22Rv1 (cell line): ENCODE data around the gene CLIC3.

ENCODE experiments used
- H3K27ac ChIP-seq: fragments of 450-650 bp; 2 replicates; pipeline ENCODE4 v1.5.1; 2017
- CTCF ChIP-seq: fragments of 450-650 bp; IDR thresholded peaks from 2 replicates; pipeline ENCODE4 v1.5.1; 2017; ENCODE audit warnings: mild to moderate bottlenecking
- ZFX ChIP-seq: fragments of 450-650 bp; IDR thresholded peaks from 2 replicates; pipeline ENCODE4 v1.6.1; 2017; ENCODE audit warnings: antibody characterized with exemption, borderline replicate concordance

The CLIC3 gene

GRCh38 chr9:136978073-136978864 lies 18.1 kb downstream of the CLIC3 start:
- TF ChIP-seq ZFX (no peak), CTCF (no peak)
- H3K27ac ChIP-seq: peak overlapping the region; percentile 29; the same call in 1 of the 2 replicates

DNA sequence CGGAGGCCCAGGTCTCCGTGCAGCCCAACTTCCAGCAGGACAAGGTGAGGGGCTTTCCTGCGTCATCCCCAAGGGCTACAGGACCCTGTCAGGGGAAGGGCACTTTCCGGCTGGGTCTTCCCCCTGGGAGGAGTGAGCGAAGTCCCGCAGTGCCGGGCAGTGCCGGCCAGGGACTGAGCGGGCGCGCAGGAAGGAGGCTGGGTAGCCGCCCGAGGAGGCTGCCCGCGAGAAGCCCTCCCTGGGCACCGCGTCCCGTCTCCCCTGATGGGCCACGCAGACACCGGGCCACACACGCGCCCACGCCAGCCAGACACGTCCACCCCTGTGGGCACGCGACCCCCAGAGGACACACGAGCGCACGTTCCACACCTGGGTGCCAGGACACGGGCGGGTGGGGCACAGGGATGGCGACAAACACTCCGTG lies 18.7 kb downstream of the CLIC3 start:
- TF ChIP-seq ZFX (no peak), CTCF (no peak)
- H3K27ac ChIP-seq: peak overlapping the region; percentile 29; the same call in 1 of the 2 replicates

DNA sequence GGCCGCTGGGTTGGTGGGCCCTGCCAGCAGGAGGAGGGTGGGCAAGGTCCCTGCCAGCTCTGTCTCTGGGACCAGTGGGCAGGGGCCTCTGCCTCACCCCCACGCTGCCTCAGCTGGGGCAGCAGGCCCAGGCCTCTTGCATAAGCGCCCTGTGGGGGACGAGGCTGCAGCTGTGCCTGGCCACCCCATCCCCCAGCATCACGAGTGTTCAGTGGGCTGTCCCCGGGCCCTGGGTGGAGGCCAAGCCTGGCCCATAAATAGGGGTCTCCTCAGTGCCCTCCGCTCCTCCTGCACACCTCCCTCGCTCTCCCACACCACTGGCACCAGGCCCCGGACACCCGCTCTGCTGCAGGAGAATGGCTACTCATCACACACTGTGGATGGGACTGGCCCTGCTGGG lies 19.1 kb downstream of the CLIC3 start, which contains the start of gene PTGDS:
Gene PTGDS, plus strand, starts transcription at position 282 of the 400 bp plus-strand sequence. Its CDS starts 75 bp downstream, at position 357.
- TF ChIP-seq CTCF: no peak
- TF ChIP-seq ZFX: no peak
- H3K27ac ChIP-seq: peak within 1 kb of the TSS; percentile 29; the same call in 1 of the 2 replicates

DNA sequence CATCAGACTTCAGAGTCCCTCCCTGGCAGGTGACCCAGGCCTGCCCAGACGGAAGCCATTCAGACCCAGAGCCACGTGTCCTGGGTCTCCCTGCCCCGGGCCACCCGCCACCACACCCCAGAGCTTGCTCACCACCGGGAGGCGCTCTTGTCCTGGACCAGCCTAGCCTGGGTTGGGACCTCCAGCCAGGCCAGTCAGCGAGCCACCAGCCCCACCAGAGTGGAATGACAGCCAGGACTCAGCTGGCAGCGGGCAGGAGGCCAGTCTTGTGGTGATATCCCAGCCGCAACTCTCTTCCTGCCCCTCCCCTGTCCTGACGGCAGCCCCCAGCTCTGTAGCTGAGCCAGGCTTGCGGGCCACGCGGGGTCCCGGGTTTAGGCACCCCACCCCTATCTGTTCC lies 20.7 kb downstream of the CLIC3 start:
- TF ChIP-seq ZFX (no peak), CTCF (peak; percentile 24)

DNA sequence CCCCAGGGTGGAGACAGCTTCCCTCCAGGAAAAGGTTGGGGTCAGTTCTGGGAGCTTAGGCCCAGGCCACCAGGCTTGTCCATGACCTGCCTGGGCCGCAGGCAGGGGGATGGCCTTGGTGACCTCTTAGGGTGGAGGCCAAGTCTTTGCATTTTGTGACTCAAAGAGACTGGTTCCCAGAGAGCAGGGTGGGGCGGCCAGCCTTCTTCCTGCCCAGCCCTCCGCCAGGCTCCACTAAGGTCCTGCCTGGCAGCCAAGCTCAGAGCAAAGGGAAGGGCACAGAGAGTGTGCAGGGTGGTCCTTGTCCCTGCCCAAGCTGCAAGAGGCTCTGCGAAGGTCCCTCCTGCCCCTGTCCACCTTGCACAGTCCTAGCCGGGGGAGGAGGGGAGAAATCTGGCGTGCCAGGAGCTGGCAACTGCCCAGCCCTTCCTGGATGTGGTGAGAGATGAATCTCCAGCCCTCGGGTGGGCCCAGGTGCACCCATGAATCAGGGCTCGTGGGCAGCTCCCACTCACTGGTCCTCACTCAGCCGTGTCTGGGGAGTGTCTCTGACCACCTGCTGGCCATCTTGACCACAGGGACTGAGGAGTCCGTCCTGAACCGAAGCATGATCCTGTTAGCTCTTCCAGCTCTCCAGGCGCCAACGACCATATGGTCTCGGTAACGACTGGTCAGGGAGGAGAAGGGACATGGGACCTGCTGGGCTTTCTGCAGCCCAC lies 21.4 kb downstream of the CLIC3 start:
- no peak overlapping the region for H3K27ac ChIP-seq
- TF ChIP-seq CTCF: no peak
- no peak for TF ChIP-seq ZFX

More for the DNA sequence above, 20.7 kb downstream of the CLIC3 start:
- H3K27ac ChIP-seq: no peak overlapping the region

DNA sequence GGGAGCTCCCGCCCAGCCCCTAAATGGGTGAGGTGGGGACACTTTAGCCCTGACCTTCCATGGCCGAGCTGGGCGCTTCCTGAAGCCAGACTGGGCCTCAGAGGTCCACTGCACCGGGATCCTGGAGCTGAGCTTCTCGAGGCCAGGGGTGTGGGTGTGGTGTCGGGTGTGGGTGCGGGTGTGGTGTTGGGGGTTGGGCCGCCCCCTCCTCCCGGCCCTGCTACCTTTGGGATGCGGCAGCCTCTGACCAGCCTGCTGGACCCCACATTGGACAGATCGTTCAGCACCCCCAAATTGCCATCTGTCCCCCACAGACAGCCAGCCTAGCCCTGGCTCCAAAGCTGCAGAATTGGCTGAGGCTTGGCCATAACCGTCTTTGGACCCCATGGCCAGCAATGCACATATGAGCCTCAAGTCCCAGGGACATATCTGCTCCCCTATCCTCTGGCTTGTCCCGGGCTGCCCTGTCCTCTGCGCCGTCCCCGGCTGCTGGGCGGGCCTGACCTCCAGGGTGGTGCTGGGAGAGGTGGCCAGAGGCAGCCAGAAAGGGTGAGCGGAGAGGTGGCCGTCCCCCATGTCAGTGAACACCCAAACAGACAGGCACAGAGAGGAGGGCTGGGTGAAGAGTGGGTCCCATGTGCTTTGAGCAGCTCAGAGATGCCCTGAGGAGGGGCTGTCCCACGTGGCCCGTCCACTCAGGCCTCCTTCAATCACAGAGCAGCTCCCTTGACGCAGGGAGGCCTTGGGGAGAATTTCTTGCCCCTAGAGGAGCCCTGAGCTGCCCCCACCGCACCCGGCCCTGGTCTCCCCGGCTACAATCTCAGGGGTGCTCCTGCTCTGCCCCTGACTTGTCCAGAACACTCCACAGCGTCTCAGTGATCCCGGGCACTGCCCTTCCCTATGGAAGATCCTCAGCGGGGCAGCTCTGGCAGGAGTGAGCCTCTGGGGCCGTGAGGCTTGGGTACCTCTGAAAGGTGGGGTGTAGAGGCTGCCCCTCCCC lies 22.4 kb downstream of the CLIC3 start:
- TF ChIP-seq CTCF (no peak), ZFX (no peak)
- H3K27ac ChIP-seq: no peak overlapping the region
